Keratinocyte (primary cell): Measurements from ENCODE around the gene TACR2.
A peak's percentile ranks its signal among the peaks of the same experiment; 100 is the strongest.

Source experiments
- EZH2 ChIP-seq: IDR thresholded peaks from one replicate; pipeline ENCODE4 v1.6.1; 2012; ENCODE audit warnings: inconsistent platforms, mild to moderate bottlenecking, low read length, moderate library complexity
- TF ChIP-seq, protein P1 (sequence below), 3 experiments: IDR thresholded peaks in 1 of 3; conservative IDR thresholded peaks in 1 of 3; optimal IDR thresholded peaks in 1 of 3; 2 replicates in 2 of 3; 3 replicates in 1 of 3; pipeline versions ENCODE3 to v1.5.1; 2011; ENCODE audit warnings: low read length in 3 of 3, mild to moderate bottlenecking in 3 of 3, moderate library complexity in 2 of 3, control low read depth in 1 of 3, inconsistent platforms in 1 of 3; ENCODE audit not compliant: insufficient read depth in 2 of 3; ENCODE audit errors: extremely low read depth in 1 of 3

DNA sequence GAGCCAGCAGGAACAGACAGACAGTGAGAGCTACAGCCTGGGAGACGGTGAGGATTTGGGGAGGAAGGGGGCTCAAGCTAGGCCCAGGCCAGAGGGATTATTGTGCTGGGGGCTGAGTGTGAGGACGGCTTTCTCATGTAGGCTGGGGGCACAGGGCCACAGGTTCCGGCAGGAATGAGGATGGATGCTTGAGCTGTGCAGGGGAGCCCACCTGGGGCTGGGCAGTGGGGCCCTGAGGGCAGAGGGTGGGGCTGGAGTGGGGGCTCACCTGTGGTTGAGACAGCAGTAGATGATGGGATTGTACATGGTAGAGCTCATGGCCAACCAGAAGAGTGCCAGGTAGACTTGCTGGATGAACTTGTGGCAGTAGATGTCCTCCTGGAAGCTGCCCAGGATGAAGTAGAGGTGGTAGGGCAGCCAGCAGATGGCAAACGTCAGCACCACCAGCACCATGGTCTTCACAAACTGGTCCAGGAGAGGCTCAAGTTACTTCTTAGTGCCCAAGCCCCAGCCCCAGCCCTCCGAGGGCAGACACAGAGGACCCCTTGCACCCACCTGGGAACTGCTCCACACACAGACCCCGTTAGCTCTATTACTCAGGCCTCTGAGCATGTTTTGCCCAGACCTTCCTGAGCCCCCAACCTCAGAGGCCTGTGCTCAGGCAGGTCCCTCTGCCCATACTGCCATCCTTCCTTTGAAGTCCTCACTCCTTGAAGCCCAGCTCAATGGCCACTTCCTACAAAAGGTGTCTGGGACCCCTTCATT, 9.7 kb downstream of the TACR2 start:
- TF ChIP-seq, protein P1, sequence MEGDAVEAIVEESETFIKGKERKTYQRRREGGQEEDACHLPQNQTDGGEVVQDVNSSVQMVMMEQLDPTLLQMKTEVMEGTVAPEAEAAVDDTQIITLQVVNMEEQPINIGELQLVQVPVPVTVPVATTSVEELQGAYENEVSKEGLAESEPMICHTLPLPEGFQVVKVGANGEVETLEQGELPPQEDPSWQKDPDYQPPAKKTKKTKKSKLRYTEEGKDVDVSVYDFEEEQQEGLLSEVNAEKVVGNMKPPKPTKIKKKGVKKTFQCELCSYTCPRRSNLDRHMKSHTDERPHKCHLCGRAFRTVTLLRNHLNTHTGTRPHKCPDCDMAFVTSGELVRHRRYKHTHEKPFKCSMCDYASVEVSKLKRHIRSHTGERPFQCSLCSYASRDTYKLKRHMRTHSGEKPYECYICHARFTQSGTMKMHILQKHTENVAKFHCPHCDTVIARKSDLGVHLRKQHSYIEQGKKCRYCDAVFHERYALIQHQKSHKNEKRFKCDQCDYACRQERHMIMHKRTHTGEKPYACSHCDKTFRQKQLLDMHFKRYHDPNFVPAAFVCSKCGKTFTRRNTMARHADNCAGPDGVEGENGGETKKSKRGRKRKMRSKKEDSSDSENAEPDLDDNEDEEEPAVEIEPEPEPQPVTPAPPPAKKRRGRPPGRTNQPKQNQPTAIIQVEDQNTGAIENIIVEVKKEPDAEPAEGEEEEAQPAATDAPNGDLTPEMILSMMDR (optimal IDR thresholded peaks at IDR 0.05 in 1 of 3, IDR thresholded peaks at IDR 0.05 in 1 of 3, conservative IDR thresholded peaks at IDR 0.05 in 1 of 3; ENCODE audit: extremely low read depth in 1 of 3, insufficient read depth in 2 of 3, low read length in 3 of 3) = peak in 1 of 3 experiments; percentile 45
- TF ChIP-seq EZH2 = no peak
